ENCODE results near the gene ASAP3. TPM values are rescaled to one million over a fixed set of nuclear protein-coding genes. Genes with fewer than 3 reads are reported as not detected.

ASAP3 gene
- polyA plus RNA-seq, 1 experiment: 33.9 TPM

GRCh38 chr1:23420778-23421177, 63.2 kb downstream of the ASAP3 start:
- Histone ChIP-seq H3K27me3 (ENCODE audit: control insufficient read depth, insufficient read depth, low read length) (no peaks in the 10 kb centered on the region), H3K4me3 (ENCODE audit: low read depth, low read length) (no peak overlapping the region), H3K36me3 (ENCODE audit: control insufficient read depth, insufficient read depth, low read length) (peaks cover 3% of the 10 kb centered on the region)
- ChIA-PET CTCF (interaction anchor here (1.7 to 3.6 kb wide), 4 partner anchors 9 to 119 kb away, joined by 6 to 23 read pairs (median 8); no protein-coding TSS in a partner anchor), POLR2A (no interaction called here)
- no peak for DNase-seq (ENCODE audit: low read depth)
- TF ChIP-seq, protein P1, sequence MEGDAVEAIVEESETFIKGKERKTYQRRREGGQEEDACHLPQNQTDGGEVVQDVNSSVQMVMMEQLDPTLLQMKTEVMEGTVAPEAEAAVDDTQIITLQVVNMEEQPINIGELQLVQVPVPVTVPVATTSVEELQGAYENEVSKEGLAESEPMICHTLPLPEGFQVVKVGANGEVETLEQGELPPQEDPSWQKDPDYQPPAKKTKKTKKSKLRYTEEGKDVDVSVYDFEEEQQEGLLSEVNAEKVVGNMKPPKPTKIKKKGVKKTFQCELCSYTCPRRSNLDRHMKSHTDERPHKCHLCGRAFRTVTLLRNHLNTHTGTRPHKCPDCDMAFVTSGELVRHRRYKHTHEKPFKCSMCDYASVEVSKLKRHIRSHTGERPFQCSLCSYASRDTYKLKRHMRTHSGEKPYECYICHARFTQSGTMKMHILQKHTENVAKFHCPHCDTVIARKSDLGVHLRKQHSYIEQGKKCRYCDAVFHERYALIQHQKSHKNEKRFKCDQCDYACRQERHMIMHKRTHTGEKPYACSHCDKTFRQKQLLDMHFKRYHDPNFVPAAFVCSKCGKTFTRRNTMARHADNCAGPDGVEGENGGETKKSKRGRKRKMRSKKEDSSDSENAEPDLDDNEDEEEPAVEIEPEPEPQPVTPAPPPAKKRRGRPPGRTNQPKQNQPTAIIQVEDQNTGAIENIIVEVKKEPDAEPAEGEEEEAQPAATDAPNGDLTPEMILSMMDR (IDR thresholded peaks at IDR 0.05; ENCODE audit: insufficient read depth, low read depth, low read length): no peak

DNA sequence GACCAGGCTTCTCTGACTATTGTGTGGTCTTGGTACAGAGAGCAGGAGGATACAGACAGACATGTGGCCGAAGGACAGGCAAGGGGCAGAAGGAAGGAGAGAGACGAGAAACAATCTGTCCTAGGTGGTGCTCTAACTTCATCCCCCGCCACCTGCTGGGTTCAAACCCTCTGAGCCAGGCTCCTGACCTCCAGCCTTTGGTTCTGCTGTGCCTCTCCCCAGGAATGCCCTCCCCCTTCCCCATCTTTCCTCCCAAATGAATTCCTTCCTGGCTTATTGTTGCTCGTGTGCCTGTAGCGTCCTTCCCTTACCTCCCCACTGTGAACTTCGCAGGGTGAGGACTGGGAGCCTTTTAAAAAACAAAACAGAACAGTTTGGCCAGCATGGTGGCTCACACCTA, 64.8 kb downstream of the ASAP3 start:
- Histone ChIP-seq H3K4me3 (ENCODE audit: low read depth, low read length) (no peak overlapping the region), H3K27me3 (ENCODE audit: control insufficient read depth, insufficient read depth, low read length) (no peaks in the 10 kb centered on the region), H3K36me3 (ENCODE audit: control insufficient read depth, insufficient read depth, low read length) (peaks cover 8% of the 10 kb centered on the region)
- ChIA-PET POLR2A (no interaction called here), CTCF (interaction anchor here (0.6 kb wide), 1 partner anchor 67 kb away, joined by 4 read pairs; no protein-coding TSS in a partner anchor)
- no peak for DNase-seq (ENCODE audit: low read depth)
- TF ChIP-seq, protein P1 (IDR thresholded peaks at IDR 0.05; ENCODE audit: insufficient read depth, low read depth, low read length): no peak

DNA sequence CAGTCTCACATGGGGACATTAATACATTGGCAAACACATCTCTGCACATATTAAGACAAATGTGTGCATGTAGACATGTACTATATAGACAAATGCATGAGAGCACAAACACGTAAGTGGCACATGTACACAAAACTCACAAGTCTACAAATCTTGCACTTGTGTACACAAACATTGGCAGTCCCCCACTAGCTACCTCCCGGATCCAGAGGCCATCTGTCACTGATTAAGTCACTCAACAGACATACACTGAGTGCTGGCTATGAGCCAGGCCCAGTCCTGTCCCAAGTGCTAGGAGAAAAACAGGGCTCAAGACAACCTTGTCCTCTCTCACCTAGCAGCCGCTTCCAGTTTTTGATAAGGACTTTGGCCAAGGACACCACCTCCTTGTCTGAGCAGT, 66.4 kb downstream of the ASAP3 start:
- ChIA-PET POLR2A (no interaction called here), CTCF (interaction anchor here (1.2 kb wide), 1 partner anchor 13 kb away, joined by 5 read pairs; no protein-coding TSS in a partner anchor)
- no peak for DNase-seq (ENCODE audit: low read depth)
- no peak overlapping the region for H3K4me3 ChIP-seq (ENCODE audit: low read depth, low read length)
- H3K27me3 ChIP-seq (ENCODE audit: control insufficient read depth, insufficient read depth, low read length): no peaks in the 10 kb centered on the region
- H3K36me3 ChIP-seq (ENCODE audit: control insufficient read depth, insufficient read depth, low read length): peaks cover 8% of the 10 kb centered on the region
- TF ChIP-seq, protein P1 (IDR thresholded peaks at IDR 0.05; ENCODE audit: insufficient read depth, low read depth, low read length): no peak

GRCh38 chr1:23416964-23417363, 67.0 kb downstream of the ASAP3 start:
- TF ChIP-seq, protein P1 (IDR thresholded peaks at IDR 0.05; ENCODE audit: insufficient read depth, low read depth, low read length): no peak
- Histone ChIP-seq H3K36me3 (ENCODE audit: control insufficient read depth, insufficient read depth, low read length) (peaks cover 8% of the 10 kb centered on the region), H3K27me3 (ENCODE audit: control insufficient read depth, insufficient read depth, low read length) (no peaks in the 10 kb centered on the region), H3K4me3 (ENCODE audit: low read depth, low read length) (no peak overlapping the region)
- CTCF ChIA-PET: interaction anchor here (1.2 kb wide), 1 partner anchor 12 kb away, joined by 5 read pairs; no protein-coding TSS in a partner anchor
- no peak for DNase-seq (ENCODE audit: low read depth)
- POLR2A ChIA-PET: no interaction called here

DNA sequence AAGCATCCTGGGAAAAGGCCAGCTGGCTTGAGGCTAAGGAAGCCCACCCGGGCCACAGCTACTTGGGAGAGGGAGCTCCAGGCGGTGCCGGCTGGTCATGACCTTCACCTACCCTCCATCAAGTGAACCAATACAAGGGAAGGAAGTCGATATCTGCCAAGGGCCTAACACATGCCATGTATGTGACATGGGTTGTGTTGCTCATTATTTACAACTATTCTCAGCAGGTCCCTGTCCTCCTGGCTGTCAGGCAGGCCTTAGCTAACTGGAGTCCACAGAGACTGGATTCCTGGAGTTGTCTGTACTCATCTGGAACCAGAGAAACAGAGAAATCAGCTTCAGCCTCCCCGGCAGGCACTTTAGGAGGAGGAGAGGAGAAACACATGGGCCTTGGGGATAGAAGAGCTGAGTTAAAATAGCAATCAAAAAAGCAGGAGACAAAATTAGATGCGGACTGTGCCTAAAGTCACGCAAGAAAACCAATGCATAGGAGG, 75.1 kb downstream of the ASAP3 start:
- no peaks in the 10 kb centered on the region for H3K27me3 ChIP-seq (ENCODE audit: control insufficient read depth, insufficient read depth, low read length)
- CTCF ChIA-PET: interaction anchor here (0.6 to 2.3 kb wide), 6 partner anchors 13 to 547 kb away, joined by 3 to 10 read pairs (median 3); no protein-coding TSS in a partner anchor
- peaks cover 4% of the 10 kb centered on the region for H3K36me3 ChIP-seq (ENCODE audit: control insufficient read depth, insufficient read depth, low read length)
- POLR2A ChIA-PET: no interaction called here
- H3K4me3 ChIP-seq (ENCODE audit: low read depth, low read length): no peak overlapping the region
- no peak for DNase-seq (ENCODE audit: low read depth)
- TF ChIP-seq, protein P1 (IDR thresholded peaks at IDR 0.05; ENCODE audit: insufficient read depth, low read depth, low read length): no peak

Data from BJ (cell line).